ENCODE data around the gene POLR2I.

The POLR2I gene

GRCh38 chr19:36128392-36128736 is 13.7 kb upstream of the POLR2I start:
- no peak for DNase-seq (ENCODE audit: low read depth)
- no peak for TF ChIP-seq CTCF (conservative IDR thresholded peaks at IDR 0.05; ENCODE audit: control insufficient read depth, insufficient read depth, low read depth, low read length)
- H3K4me3 ChIP-seq (ENCODE audit: control insufficient read depth, low read depth, low read length), result peak overlapping the region; percentile 58

DNA sequence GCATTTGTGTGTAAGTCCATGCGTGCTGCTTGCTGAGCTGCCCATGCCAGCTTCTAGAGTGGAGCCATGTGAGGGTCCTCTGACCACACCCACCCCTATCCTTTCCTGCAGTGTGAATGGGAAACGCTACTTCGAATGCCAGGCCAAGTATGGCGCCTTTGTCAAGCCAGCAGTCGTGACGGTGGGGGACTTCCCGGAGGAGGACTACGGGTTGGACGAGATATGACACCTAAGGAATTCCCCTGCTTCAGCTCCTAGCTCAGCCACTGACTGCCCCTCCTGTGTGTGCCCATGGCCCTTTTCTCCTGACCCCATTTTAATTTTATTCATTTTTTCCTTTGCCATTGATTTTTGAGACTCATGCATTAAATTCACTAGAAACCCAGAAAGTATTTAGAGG is 10.9 kb upstream of the POLR2I start:
- no peak overlapping the region for H3K4me3 ChIP-seq (ENCODE audit: control insufficient read depth, low read depth, low read length)
- no peak for DNase-seq (ENCODE audit: low read depth)
- no peak for TF ChIP-seq CTCF (conservative IDR thresholded peaks at IDR 0.05; ENCODE audit: control insufficient read depth, insufficient read depth, low read depth, low read length)

DNA sequence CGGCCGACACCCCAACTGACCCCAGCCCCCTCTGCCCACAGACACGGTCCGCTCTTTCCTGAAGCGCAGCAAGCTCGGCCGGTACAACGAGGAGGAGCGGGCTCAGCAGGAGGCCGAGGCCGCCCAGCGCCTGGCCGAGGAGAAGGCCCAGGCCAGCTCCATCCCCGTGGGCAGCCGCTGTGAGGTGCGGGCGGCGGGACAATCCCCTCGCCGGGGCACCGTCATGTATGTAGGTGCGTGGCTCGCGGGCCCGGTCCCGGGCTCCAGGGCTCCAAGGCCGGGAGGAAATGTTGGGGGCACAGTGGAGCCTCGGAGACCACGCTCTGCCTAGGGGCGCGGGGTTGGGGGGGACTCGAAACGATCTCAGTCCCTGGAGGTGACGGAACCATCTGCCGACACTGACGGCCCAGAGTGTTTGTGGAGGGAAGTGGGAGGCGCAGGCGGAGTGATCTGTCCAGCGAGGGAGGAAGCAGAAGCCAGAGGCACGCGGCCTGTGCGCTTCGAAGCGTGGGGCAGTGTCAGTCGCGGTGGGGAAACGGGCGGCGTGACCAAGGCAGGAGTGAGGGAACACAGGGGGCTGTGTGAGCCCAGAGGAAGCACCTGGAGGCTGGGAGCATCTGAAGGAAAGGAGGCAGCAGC is 6.9 kb upstream of the POLR2I start:
- H3K4me3 ChIP-seq (ENCODE audit: control insufficient read depth, low read depth, low read length), result no peak overlapping the region
- no peak for DNase-seq (ENCODE audit: low read depth)
- TF ChIP-seq CTCF (conservative IDR thresholded peaks at IDR 0.05; ENCODE audit: control insufficient read depth, insufficient read depth, low read depth, low read length), result no peak

- no peak for DNase-seq (ENCODE audit: low read depth)
- no peak for TF ChIP-seq CTCF (conservative IDR thresholded peaks at IDR 0.05; ENCODE audit: control insufficient read depth, insufficient read depth, low read depth, low read length)
- no peak overlapping the region for H3K4me3 ChIP-seq (ENCODE audit: control insufficient read depth, low read depth, low read length)
Measured at GRCh38 chr19:36120984-36121358, 6.3 kb upstream of the POLR2I start.

- no peak overlapping the region for H3K4me3 ChIP-seq (ENCODE audit: control insufficient read depth, low read depth, low read length)
- TF ChIP-seq CTCF (conservative IDR thresholded peaks at IDR 0.05; ENCODE audit: control insufficient read depth, insufficient read depth, low read depth, low read length), result no peak
- DNase-seq (ENCODE audit: low read depth), result no peak
Measured at GRCh38 chr19:36120092-36120983, 5.7 kb upstream of the POLR2I start.

GRCh38 chr19:36116344-36116637 is 1.6 kb upstream of the POLR2I start:
- H3K4me3 ChIP-seq (ENCODE audit: control insufficient read depth, low read depth, low read length), result peak overlapping the region; percentile 73
- DNase-seq (ENCODE audit: low read depth), result no peak
- TF ChIP-seq CTCF (conservative IDR thresholded peaks at IDR 0.05; ENCODE audit: control insufficient read depth, insufficient read depth, low read depth, low read length), result no peak

Data from fibroblast of mammary gland (primary cell).